SK-N-SH (cell line): ENCODE results near the gene MED19.

Experiments used
- RAD21 ChIP-seq: IDR thresholded peaks from 2 replicates; pipeline ENCODE4 v1.6.1; 2012; ENCODE audit warnings: mild to moderate bottlenecking, low read length
- SIN3A ChIP-seq: IDR thresholded peaks from 2 replicates; pipeline ENCODE4 v1.6.1; 2012; ENCODE audit warnings: low read depth, mild to moderate bottlenecking, low read length, moderate library complexity, borderline replicate concordance
- TF ChIP-seq, protein P1 (sequence below): IDR thresholded peaks from 2 replicates; pipeline ENCODE4 v1.6.1; 2012; ENCODE audit warnings: mild to moderate bottlenecking, low read depth, low read length, moderate library complexity
- TF ChIP-seq, protein P2 (sequence below): fragments of 200-600 bp; sonication (generic); IDR thresholded peaks from 2 replicates; pipeline ENCODE4 v1.6.1; 2017; ENCODE audit warnings: antibody characterized with exemption, mild to moderate bottlenecking, moderate library complexity

DNA sequence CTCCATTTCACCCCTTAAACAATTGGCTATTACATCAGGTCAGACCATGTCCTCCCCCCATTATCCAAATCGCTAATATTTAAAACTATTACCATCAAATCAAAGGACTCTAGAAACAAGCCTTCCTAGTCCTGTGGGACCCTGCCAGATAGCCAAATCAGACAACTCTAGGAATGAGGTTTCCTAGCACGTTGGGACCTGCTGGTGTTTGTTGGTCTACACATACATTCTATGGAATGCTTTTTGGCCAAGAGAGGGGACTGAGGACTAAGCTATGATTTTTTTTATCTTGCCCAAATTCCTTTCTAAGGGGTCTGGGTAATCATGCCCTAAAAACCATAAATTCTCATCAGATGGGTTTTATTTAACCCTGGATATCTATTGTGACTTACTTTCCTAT, 15.2 kb upstream of the MED19 start:
- TF ChIP-seq RAD21 (no peak), SIN3A (no peak)
- TF ChIP-seq, protein P1, sequence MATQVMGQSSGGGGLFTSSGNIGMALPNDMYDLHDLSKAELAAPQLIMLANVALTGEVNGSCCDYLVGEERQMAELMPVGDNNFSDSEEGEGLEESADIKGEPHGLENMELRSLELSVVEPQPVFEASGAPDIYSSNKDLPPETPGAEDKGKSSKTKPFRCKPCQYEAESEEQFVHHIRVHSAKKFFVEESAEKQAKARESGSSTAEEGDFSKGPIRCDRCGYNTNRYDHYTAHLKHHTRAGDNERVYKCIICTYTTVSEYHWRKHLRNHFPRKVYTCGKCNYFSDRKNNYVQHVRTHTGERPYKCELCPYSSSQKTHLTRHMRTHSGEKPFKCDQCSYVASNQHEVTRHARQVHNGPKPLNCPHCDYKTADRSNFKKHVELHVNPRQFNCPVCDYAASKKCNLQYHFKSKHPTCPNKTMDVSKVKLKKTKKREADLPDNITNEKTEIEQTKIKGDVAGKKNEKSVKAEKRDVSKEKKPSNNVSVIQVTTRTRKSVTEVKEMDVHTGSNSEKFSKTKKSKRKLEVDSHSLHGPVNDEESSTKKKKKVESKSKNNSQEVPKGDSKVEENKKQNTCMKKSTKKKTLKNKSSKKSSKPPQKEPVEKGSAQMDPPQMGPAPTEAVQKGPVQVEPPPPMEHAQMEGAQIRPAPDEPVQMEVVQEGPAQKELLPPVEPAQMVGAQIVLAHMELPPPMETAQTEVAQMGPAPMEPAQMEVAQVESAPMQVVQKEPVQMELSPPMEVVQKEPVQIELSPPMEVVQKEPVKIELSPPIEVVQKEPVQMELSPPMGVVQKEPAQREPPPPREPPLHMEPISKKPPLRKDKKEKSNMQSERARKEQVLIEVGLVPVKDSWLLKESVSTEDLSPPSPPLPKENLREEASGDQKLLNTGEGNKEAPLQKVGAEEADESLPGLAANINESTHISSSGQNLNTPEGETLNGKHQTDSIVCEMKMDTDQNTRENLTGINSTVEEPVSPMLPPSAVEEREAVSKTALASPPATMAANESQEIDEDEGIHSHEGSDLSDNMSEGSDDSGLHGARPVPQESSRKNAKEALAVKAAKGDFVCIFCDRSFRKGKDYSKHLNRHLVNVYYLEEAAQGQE: no peak
- TF ChIP-seq, protein P2, sequence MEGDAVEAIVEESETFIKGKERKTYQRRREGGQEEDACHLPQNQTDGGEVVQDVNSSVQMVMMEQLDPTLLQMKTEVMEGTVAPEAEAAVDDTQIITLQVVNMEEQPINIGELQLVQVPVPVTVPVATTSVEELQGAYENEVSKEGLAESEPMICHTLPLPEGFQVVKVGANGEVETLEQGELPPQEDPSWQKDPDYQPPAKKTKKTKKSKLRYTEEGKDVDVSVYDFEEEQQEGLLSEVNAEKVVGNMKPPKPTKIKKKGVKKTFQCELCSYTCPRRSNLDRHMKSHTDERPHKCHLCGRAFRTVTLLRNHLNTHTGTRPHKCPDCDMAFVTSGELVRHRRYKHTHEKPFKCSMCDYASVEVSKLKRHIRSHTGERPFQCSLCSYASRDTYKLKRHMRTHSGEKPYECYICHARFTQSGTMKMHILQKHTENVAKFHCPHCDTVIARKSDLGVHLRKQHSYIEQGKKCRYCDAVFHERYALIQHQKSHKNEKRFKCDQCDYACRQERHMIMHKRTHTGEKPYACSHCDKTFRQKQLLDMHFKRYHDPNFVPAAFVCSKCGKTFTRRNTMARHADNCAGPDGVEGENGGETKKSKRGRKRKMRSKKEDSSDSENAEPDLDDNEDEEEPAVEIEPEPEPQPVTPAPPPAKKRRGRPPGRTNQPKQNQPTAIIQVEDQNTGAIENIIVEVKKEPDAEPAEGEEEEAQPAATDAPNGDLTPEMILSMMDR: no peak
